HEK293T (cell line): ENCODE data around the gene C1R.

ENCODE experiments used
- CTCF ChIA-PET: fragments of 350-600 bp; formaldehyde crosslinking; extraction: SDS; loops from one replicate; lab custom pipeline; 2021; ENCODE audit warnings: antibody characterized with exemption, inconsistent platforms; lab: Yijun Ruan, JAX
- POLR2A ChIA-PET: fragments of 350-600 bp; formaldehyde crosslinking; extraction: SDS; loops from one replicate; lab custom pipeline; 2020; ENCODE audit warnings: antibody characterized with exemption, inconsistent platforms; lab: Yijun Ruan, JAX
- DNase-seq: peaks from one replicate; pipeline ENCODE4 v3.0.0; 2012; ENCODE audit warnings: mixed read lengths; ENCODE audit errors: extremely low spot score
- BHLHE40 ChIP-seq: fragments of 450-650 bp; IDR thresholded peaks from 2 replicates; pipeline ENCODE4 v1.6.1; 2016; ENCODE audit warnings: mild to moderate bottlenecking, moderate library complexity, borderline replicate concordance
- CTBP1 ChIP-seq: fragments of 450-650 bp; IDR thresholded peaks from 2 replicates; pipeline ENCODE4 v1.6.1; 2016; ENCODE audit warnings: borderline replicate concordance
- ELF4 ChIP-seq: fragments of 450-650 bp; IDR thresholded peaks from 2 replicates; pipeline ENCODE4 v1.6.1; 2017; ENCODE audit warnings: antibody characterized with exemption
- FOXA1 ChIP-seq: fragments of 450-650 bp; IDR thresholded peaks from 2 replicates; pipeline ENCODE4 v1.6.1; 2016; ENCODE audit warnings: mild to moderate bottlenecking
- FOXK2 ChIP-seq: fragments of 450-650 bp; IDR thresholded peaks from 2 replicates; pipeline ENCODE4 v1.6.1; 2016; ENCODE audit warnings: mild to moderate bottlenecking
- FOXM1 ChIP-seq: fragments of 450-650 bp; IDR thresholded peaks from 2 replicates; pipeline ENCODE4 v1.6.1; 2017; ENCODE audit warnings: mild to moderate bottlenecking, borderline replicate concordance
- HDGF ChIP-seq: fragments of 450-650 bp; IDR thresholded peaks from 2 replicates; pipeline ENCODE4 v1.6.1; 2017; ENCODE audit warnings: antibody characterized with exemption, borderline replicate concordance
- L3MBTL2 ChIP-seq: fragments of 450-650 bp; conservative IDR thresholded peaks from 2 replicates; pipeline ENCODE4 v1.6.1; 2016; ENCODE audit warnings: mild to moderate bottlenecking
- LEF1 ChIP-seq: fragments of 450-650 bp; IDR thresholded peaks from 2 replicates; pipeline ENCODE4 v1.6.1; 2017; ENCODE audit warnings: mild to moderate bottlenecking, borderline replicate concordance
- NFRKB ChIP-seq: fragments of 450-650 bp; IDR thresholded peaks from 2 replicates; pipeline ENCODE4 v1.6.1; 2016; ENCODE audit warnings: mild to moderate bottlenecking, moderate library complexity
- PKNOX1 ChIP-seq: fragments of 450-650 bp; IDR thresholded peaks from 2 replicates; pipeline ENCODE4 v1.6.1; 2016
- SP1 ChIP-seq: fragments of 450-650 bp; IDR thresholded peaks from 2 replicates; pipeline ENCODE4 v1.6.1; 2017
- SUZ12 ChIP-seq: fragments of 450-650 bp; IDR thresholded peaks from 2 replicates; pipeline ENCODE4 v1.6.1; 2016; ENCODE audit warnings: mild to moderate bottlenecking
- TARDBP ChIP-seq: fragments of 450-650 bp; IDR thresholded peaks from 2 replicates; pipeline ENCODE4 v1.6.1; 2016

The C1R gene

GRCh38 chr12:7032990-7033389, 59.3 kb downstream of the C1R start:
- no peak for DNase-seq
- no peak for TF ChIP-seq ELF4
- TF ChIP-seq LEF1: no peak
- no peak for TF ChIP-seq L3MBTL2
- no peak for TF ChIP-seq PKNOX1
- no peak for TF ChIP-seq FOXK2
- TF ChIP-seq BHLHE40: no peak
- TF ChIP-seq HDGF: no peak
- TF ChIP-seq TARDBP: no peak
- no peak for TF ChIP-seq FOXM1
- TF ChIP-seq FOXA1: no peak
- no peak for TF ChIP-seq SP1
- TF ChIP-seq NFRKB: no peak
- TF ChIP-seq SUZ12: no peak
- POLR2A ChIA-PET: interaction anchor here (1.7 to 2.0 kb wide), 2 partner anchors 15 to 89 kb away, joined by 7 to 12 read pairs; partner anchors contain the start of genes C12orf57, LPCAT3 and RNU7-1
- CTCF ChIA-PET: interaction anchor here (0.6 to 1.4 kb wide), 5 partner anchors 9 to 154 kb away, joined by 3 to 5 read pairs (median 3); no protein-coding TSS in a partner anchor

GRCh38 chr12:7031306-7031705, 60.9 kb downstream of the C1R start:
- TF ChIP-seq FOXK2 (no peak), L3MBTL2 (no peak), SUZ12 (no peak), NFRKB (no peak), CTBP1 (no peak), FOXA1 (no peak), PKNOX1 (no peak), LEF1 (no peak), FOXM1 (no peak)
- DNase-seq: no peak
- ChIA-PET POLR2A (interaction anchor here (1.5 kb wide), 1 partner anchor 88 kb away, joined by 4 read pairs; the partner anchor contains the start of genes C12orf57 and RNU7-1), CTCF (no interaction called here)
